C4-2B (cell line): ENCODE measurements around the gene RIPOR2.

ENCODE experiments used
- H3K27ac ChIP-seq: fragments of 450-650 bp; 2 replicates; pipeline ENCODE4 v1.5.1; 2017
- ZFX ChIP-seq: fragments of 450-650 bp; IDR thresholded peaks from 2 replicates; pipeline ENCODE4 v1.6.1; 2017
- TF ChIP-seq, protein P1 (sequence below): fragments of 450-650 bp; conservative IDR thresholded peaks from 2 replicates; pipeline ENCODE4 v1.5.1; 2017; ENCODE audit warnings: mild to moderate bottlenecking

The RIPOR2 gene

GRCh38 chr6:24797596-24798216 is 138.1 kb downstream of the RIPOR2 start:
- TF ChIP-seq, protein P1, sequence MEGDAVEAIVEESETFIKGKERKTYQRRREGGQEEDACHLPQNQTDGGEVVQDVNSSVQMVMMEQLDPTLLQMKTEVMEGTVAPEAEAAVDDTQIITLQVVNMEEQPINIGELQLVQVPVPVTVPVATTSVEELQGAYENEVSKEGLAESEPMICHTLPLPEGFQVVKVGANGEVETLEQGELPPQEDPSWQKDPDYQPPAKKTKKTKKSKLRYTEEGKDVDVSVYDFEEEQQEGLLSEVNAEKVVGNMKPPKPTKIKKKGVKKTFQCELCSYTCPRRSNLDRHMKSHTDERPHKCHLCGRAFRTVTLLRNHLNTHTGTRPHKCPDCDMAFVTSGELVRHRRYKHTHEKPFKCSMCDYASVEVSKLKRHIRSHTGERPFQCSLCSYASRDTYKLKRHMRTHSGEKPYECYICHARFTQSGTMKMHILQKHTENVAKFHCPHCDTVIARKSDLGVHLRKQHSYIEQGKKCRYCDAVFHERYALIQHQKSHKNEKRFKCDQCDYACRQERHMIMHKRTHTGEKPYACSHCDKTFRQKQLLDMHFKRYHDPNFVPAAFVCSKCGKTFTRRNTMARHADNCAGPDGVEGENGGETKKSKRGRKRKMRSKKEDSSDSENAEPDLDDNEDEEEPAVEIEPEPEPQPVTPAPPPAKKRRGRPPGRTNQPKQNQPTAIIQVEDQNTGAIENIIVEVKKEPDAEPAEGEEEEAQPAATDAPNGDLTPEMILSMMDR = no peak
- no peak for TF ChIP-seq ZFX
- no peak overlapping the region for H3K27ac ChIP-seq

GRCh38 chr6:24796616-24797290 is 139.0 kb downstream of the RIPOR2 start:
- TF ChIP-seq ZFX = no peak
- TF ChIP-seq, protein P1 = no peak
- H3K27ac ChIP-seq = no peak overlapping the region

DNA sequence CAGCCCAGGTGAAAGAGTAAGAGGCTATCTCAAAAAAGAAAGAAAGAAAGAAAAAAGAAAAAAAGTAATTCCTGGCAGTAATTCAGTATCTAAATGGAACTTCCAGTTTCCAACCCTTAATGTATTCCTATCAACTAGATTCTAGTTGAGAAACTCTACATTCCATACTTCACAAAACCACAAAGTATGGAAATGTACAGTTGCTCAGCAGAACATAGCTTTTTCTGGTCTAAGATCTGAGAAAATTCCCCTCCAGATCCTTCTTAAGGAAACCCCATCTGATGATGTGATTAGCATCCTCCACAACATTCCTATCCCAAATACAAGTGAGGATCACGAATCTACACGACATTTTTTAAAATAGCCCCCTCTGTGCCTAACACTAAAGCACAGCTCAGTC is 140.7 kb downstream of the RIPOR2 start:
- no peak overlapping the region for H3K27ac ChIP-seq
- TF ChIP-seq ZFX = no peak
- TF ChIP-seq, protein P1 = no peak

GRCh38 chr6:24788031-24788665 is 147.6 kb downstream of the RIPOR2 start:
- no peak overlapping the region for H3K27ac ChIP-seq
- TF ChIP-seq ZFX = no peak
- TF ChIP-seq, protein P1 = no peak

- TF ChIP-seq ZFX = no peak
- TF ChIP-seq, protein P1 = no peak
- no peak overlapping the region for H3K27ac ChIP-seq
These were observed 155.6 kb downstream of the RIPOR2 start for GRCh38 chr6:24780206-24780605.

DNA sequence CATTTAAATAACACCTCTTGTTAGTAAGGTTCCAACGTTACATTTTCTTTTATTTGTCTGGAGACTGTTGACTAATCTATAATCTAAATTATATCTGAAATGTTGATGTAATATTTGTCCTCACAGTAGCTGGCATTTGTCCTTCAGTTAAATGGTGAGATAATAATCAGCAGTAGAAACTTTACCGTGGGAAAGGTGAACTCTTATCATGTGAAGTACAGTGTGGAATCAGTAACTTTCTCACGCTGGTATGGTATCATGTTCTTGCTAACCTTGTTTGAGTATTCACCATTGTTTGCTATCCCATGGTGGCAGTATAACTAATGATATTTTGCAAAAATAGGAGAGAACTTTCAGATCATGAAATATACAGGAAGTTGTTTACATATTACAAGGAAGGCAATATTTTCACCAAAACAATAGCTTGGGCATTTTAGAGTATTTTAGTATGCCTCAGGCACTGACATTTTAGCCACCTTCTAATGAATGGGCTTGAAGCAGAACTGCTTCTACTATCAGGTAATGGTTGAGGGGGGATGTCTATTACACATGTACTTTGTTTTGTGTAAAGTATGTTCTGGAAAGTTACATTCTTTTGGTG is 156.2 kb downstream of the RIPOR2 start:
- no peak overlapping the region for H3K27ac ChIP-seq
- no peak for TF ChIP-seq ZFX
- TF ChIP-seq, protein P1 = peak; percentile 47

DNA sequence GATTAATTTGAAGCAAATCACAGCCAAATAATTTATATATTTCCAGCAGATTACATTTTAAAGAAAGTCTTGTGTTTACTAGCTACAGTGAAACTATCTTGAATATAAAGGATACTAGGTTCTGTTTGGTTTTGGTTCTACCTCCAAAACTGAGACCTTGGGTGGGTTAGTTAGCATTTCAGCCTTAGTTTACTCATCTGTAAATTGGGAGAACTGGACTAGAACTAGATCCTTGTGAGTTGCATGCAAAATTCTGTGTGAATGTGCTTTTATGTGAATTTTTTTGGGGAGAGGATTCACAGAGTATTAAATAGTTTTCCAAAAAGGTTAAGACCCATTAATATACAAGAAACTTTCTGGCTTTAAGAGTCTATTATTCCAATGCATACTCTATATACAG is 156.9 kb downstream of the RIPOR2 start:
- TF ChIP-seq ZFX = no peak
- TF ChIP-seq, protein P1 = no peak
- no peak overlapping the region for H3K27ac ChIP-seq
